ENCODE data around the gene TRO.

Gene TRO

DNA sequence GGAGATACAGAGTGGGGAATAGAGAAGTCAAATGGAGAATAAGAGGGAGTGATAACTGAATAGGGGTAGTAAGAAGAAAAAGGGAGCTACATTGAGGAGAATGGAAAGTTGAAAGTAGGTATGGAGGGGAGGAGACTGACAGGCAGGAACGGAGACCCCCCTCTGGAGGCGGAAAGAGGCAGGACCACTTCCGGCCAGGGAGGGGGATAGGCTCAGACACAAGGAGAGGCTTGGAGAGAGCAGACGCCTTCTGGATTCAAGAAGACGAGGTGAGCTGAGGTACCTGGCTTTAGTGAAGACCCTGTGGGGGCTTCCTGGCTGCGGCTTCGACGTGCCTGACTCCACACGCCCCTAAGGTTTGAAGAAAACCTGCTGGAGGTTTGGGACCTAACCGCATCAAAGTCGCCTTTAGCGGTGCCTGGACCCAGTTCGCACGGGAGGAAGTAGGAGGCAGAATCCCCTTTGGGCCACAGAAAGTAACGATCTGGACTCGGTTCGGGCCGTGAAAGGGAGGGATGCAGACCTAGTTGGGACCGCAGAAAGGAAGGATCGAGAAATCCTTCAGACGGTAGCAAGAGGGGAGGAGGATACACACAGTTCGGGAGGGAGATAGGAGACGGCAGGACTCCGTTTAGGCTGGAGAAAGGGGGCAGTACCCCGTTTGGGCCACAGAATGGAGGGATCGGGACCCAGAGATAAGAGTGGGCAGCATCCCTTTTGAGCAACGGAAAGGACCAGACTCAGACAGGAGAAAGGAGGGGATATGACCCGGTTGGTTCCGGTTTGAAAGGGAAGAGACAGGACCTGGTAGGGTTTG is at the start of gene TRO:
Gene TRO, plus strand, starts transcription at position 215 of the 817 bp plus-strand sequence. CDS start 1,423 bp downstream, outside the sequence.
- DNase-seq, result peak in 19 of 56 donors; percentile 2 to 43 (median 9)

- no peak for DNase-seq
Measured at GRCh38 chrX:54885740-54886139, 34.9 kb upstream of the TRO start.

- peak in 8 of 56 donors; percentile 0 to 49 (median 4) for DNase-seq
Measured at GRCh38 chrX:54891573-54891972, 29.1 kb upstream of the TRO start.

GRCh38 chrX:54894159-54894558 is 26.5 kb upstream of the TRO start:
- no peak for DNase-seq

- DNase-seq, result no peak
Measured at GRCh38 chrX:54909941-54910340, 10.7 kb upstream of the TRO start.

- DNase-seq, result peak in 53 of 56 donors; percentile 5 to 88 (median 55)
Measured at GRCh38 chrX:54921427-54922021, 900 bp downstream of the TRO start.

- no peak for DNase-seq
Measured at GRCh38 chrX:54922547-54922946, 1.9 kb downstream of the TRO start.

DNA sequence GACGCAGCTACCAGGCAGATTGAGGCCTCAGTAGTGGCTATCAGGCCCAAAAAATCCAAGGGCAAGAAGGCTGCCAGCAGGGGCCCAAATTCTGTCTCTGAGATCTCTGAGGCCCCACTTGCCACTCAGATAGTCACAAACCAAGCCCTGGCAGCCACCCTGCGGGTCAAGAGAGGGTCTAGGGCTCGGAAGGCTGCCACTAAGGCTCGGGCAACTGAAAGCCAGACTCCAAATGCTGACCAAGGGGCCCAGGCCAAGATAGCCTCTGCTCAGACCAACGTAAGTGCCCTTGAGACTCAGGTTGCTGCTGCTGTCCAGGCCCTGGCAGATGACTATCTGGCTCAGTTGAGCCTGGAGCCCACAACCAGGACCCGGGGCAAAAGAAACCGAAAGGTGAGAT is 2.8 kb downstream of the TRO start:
- no peak for DNase-seq

DNA sequence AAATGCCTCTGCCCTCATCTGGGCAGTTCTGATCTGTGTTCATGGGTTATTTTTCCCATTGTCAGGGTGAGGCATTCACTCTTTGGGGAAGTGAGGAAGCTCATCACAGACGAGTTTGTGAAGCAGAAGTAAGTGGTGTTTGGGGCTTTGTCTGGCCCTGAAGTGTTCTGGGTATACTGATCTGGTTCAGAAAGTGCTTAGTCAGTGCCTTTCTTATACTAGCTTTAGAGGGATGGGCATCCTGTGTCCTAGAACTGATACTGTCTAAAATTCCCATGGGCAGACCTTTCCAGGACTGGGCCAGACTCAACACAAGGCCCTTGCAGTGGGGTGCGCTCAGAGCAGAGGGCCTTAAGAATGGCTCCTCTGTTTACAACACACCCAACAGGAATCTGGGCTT is 6.4 kb downstream of the TRO start:
- no peak for DNase-seq

DNA sequence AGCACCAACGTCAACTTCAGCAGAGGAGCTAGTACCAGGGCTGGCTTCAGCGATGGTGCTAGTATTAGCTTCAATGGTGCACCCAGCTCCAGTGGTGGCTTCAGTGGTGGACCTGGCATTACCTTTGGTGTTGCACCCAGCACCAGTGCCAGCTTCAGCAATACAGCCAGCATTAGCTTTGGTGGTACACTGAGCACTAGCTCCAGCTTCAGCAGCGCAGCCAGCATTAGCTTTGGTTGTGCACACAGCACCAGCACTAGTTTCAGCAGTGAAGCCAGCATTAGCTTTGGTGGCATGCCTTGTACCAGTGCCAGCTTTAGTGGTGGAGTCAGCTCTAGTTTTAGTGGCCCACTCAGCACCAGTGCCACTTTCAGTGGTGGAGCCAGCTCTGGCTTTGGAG is 8.3 kb downstream of the TRO start:
- no peak for DNase-seq

DNA sequence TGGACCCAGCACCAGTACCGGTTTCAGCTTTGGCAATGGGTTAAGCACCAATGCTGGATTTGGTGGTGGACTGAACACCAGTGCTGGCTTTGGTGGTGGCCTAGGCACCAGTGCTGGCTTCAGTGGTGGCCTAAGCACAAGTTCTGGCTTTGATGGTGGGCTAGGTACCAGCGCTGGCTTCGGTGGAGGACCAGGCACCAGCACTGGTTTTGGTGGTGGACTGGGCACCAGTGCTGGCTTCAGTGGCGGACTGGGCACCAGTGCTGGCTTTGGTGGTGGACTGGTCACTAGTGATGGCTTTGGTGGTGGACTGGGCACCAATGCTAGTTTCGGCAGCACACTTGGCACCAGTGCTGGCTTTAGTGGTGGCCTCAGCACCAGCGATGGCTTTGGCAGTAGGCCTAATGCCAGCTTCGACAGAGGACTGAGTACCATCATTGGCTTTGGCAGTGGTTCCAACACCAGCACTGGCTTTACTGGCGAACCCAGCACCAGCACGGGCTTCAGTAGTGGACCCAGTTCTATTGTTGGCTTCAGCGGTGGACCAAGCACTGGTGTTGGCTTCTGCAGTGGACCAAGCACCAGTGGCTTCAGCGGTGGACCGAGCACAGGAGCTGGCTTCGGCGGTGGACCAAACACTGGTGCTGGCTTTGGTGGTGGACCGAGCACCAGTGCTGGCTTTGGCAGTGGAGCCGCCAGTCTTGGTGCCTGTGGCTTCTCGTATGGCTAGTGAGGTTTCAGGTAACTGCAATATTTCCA is 9.8 kb downstream of the TRO start:
- DNase-seq, result no peak

GRCh38 chrX:54931107-54931506 is 10.5 kb downstream of the TRO start:
- DNase-seq, result no peak

DNA sequence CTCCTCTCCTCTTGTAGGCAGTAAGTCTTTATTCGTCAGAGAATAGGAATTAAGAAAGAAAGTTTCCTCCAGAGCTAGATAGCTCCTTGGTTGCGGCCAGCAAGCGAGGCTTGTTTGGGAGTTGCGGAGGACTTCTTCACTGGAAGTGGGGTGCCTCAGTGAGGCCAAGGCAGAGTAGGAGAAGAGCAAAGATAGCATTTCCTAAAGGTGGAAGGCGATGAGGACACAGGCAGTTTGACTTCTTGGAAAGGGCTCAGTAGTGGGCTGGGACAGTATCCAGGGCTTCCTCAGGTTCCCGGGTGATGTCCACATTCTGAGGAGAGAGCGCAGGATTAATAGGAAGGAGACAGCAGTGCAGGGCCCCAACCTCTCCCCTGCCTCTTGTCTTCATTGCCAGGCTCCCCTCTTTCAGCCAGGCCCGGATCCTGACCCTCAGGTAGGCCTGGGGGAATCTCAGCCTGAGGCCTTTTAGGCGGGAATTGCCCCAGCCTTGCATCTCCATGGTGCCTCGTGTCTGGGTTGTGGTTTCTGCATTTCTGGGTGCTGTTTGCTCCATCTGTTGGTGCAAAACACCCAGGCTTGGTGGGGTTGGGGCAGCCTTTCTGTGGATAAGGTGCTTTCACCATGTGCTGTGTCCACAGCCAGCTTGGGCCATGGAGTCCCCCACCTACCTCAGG is 12.7 kb downstream of the TRO start:
- no peak for DNase-seq

DNA sequence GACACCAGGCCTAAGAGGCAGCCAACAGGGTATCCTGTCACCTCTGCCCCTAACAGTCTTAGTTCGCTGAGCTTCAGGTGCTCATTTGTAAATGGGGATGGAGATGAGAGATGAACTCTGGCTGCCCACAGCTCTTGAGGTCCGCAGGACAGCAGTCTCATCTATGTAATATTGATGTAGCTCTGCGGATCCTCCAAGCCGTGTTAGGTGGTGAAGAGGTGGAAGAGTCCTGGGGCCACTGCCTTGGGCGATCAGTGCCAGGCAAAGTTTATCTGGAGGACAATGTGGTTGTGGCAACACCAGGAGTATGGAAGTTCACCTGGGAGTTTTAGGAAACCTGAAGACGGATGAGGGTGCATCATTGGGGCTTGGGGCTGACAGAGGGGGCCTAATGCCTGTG is 13.4 kb downstream of the TRO start:
- DNase-seq, result no peak

GRCh38 chrX:54934890-54935289 is 14.3 kb downstream of the TRO start:
- no peak for DNase-seq

GRCh38 chrX:54935306-54935705 is 14.7 kb downstream of the TRO start:
- no peak for DNase-seq

GRCh38 chrX:54937416-54937815 is 16.8 kb downstream of the TRO start:
- DNase-seq, result no peak

DNA sequence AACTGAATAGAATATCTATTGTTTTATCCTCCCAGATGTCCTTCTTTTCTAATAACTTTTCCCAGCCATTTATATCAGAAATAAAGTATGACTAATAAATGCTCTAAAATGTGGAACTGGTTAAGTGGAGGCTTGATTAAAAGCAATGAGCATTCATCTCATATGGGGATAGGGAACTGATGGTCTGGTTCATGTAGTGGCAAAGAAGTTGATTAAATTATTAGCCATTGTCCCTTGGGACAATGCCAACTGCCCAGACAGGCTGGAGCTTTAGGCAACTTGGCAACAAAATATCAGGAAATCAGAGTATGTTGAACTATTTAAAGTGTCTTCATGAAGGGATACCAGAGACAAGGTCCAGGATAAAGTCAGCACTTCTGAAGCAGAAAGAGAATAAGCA is 24.2 kb downstream of the TRO start:
- no peak for DNase-seq

GRCh38 chrX:54945224-54945623 is 24.6 kb downstream of the TRO start:
- DNase-seq, result no peak

- no peak for DNase-seq
Measured at GRCh38 chrX:54950730-54951375, 30.2 kb downstream of the TRO start.

DNA sequence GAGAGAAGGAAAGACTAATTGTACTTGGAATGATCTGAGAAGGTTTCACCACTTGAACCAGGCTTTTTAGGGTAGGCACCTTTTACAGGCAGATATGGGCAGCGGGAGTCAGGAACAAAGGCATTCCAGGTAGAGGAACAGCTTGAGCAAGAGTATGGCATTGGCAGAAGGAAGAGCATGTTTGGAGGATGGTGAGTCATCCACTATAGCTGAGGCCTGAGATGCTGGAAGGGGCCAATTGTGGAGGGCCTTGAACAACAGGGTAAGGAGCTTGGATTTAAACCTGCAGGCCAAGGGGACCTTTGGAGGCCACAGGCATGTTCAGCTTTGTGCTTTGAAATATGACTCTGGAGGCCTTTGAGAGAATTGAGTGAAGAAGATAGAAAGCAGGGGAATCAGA is 41.1 kb downstream of the TRO start:
- no peak for DNase-seq

Data from nucleus accumbens (tissue), 56 donors.